Osteocyte (in vitro differentiated cells): ENCODE data around the gene TTC34. TPM values are rescaled to one million over a fixed set of nuclear protein-coding genes. Genes with fewer than 3 reads are reported as not detected.

Experiments
- DNase-seq: peaks from one replicate; pipeline ENCODE4 v3.0.0; 2021; ENCODE audit warnings: mixed read lengths; ENCODE audit not compliant: unreplicated experiment; ENCODE audit errors: extremely low spot score
- H3K27ac Mint-ChIP-seq: one replicate; pipeline ENCODE4 v1.8.0; 2021; ENCODE audit warnings: mild to moderate bottlenecking, mixed read lengths; ENCODE audit not compliant: unreplicated experiment
- H3K27me3 Mint-ChIP-seq: one replicate; pipeline ENCODE4 v1.8.0; 2021; ENCODE audit warnings: mixed read lengths; ENCODE audit not compliant: unreplicated experiment
- H3K36me3 Mint-ChIP-seq: one replicate; pipeline ENCODE4 v1.8.0; 2021; ENCODE audit warnings: mixed read lengths; ENCODE audit not compliant: unreplicated experiment
- H3K4me1 Mint-ChIP-seq: one replicate; pipeline ENCODE4 v1.8.0; 2021; ENCODE audit warnings: mixed read lengths; ENCODE audit not compliant: unreplicated experiment
- H3K4me3 Mint-ChIP-seq: one replicate; pipeline ENCODE4 v1.8.0; 2021; ENCODE audit warnings: mild to moderate bottlenecking, moderate library complexity, mixed read lengths; ENCODE audit not compliant: unreplicated experiment
- H3K9me3 Mint-ChIP-seq: one replicate; pipeline ENCODE4 v1.8.0; 2021; ENCODE audit warnings: mixed read lengths; ENCODE audit not compliant: unreplicated experiment
- total RNA-seq: library from RNA; stranded (reverse); gene quantifications from 2 replicates; pipeline ENCODE4 v1.2.1, GENCODE V29; 2021
- TF ChIP-seq, protein P1 (sequence below): fragments of 200-600 bp; sonication (generic); IDR thresholded peaks from 2 replicates; pipeline ENCODE4 v1.5.0; 2021; ENCODE audit warnings: antibody characterized with exemption, mild to moderate bottlenecking, moderate library complexity

The TTC34 gene
- total RNA-seq, 1 donor from 2014 or later: 1.7 TPM

DNA sequence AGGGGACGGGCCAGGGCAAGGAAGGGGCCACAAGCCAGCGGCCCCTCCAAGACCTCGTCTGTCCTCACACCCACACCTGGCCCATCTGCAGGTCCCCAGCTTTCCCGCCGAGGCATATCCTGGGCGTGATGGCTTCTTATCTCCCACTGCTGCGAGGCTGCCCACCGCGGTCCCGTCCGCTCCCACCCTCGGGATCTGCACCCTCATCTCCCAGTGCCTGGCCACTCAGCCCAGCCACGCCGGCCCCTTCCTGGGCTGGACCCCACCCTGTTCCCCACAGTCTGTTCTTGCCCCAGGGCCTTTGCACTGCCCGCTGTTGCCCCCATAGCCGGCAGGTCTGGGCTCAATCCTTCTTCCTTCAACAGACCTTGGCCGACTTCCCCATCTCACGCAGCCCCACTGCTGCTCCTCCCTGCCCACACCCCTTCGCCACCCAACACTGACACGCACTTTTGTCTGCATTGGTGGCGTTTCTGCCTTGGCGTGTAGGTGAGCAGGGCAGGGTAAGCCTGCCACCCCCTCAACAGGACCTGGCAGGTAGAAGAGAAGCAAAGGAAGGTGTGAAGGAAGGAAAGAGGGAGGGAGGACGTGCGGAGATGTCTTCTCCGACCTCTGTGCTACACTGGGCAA lies 4.4 kb upstream of the TTC34 start:
- DNase-seq: no peak
- no peaks in the 10 kb centered on the region for H3K27me3 Mint-ChIP-seq
- TF ChIP-seq, protein P1, sequence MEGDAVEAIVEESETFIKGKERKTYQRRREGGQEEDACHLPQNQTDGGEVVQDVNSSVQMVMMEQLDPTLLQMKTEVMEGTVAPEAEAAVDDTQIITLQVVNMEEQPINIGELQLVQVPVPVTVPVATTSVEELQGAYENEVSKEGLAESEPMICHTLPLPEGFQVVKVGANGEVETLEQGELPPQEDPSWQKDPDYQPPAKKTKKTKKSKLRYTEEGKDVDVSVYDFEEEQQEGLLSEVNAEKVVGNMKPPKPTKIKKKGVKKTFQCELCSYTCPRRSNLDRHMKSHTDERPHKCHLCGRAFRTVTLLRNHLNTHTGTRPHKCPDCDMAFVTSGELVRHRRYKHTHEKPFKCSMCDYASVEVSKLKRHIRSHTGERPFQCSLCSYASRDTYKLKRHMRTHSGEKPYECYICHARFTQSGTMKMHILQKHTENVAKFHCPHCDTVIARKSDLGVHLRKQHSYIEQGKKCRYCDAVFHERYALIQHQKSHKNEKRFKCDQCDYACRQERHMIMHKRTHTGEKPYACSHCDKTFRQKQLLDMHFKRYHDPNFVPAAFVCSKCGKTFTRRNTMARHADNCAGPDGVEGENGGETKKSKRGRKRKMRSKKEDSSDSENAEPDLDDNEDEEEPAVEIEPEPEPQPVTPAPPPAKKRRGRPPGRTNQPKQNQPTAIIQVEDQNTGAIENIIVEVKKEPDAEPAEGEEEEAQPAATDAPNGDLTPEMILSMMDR: no peak
- H3K4me3 Mint-ChIP-seq: no peak overlapping the region
- H3K27ac Mint-ChIP-seq: no peak overlapping the region
- H3K36me3 Mint-ChIP-seq: no peaks in the 10 kb centered on the region
- H3K4me1 Mint-ChIP-seq: no peaks in the 10 kb centered on the region
- H3K9me3 Mint-ChIP-seq: peaks cover 5% of the 10 kb centered on the region

GRCh38 chr1:2804628-2805351 lies 3.3 kb upstream of the TTC34 start:
- Mint-ChIP-seq H3K27me3 (no peaks in the 10 kb centered on the region), H3K4me1 (no peaks in the 10 kb centered on the region), H3K9me3 (peaks cover 6% of the 10 kb centered on the region), H3K36me3 (no peaks in the 10 kb centered on the region), H3K27ac (no peak overlapping the region), H3K4me3 (no peak overlapping the region)
- no peak for DNase-seq
- TF ChIP-seq, protein P1: no peak

GRCh38 chr1:2803931-2804627 lies 2.6 kb upstream of the TTC34 start:
- Mint-ChIP-seq H3K36me3 (no peaks in the 10 kb centered on the region), H3K27ac (no peak overlapping the region), H3K4me3 (no peak overlapping the region), H3K9me3 (peaks cover 9% of the 10 kb centered on the region), H3K27me3 (no peaks in the 10 kb centered on the region), H3K4me1 (no peaks in the 10 kb centered on the region)
- TF ChIP-seq, protein P1: no peak
- no peak for DNase-seq

GRCh38 chr1:2803086-2803930 lies 1.8 kb upstream of the TTC34 start:
- no peaks in the 10 kb centered on the region for H3K36me3 Mint-ChIP-seq
- TF ChIP-seq, protein P1: no peak
- H3K9me3 Mint-ChIP-seq: peaks cover 9% of the 10 kb centered on the region
- H3K27me3 Mint-ChIP-seq: no peaks in the 10 kb centered on the region
- no peak for DNase-seq
- H3K4me3 Mint-ChIP-seq: no peak overlapping the region
- no peaks in the 10 kb centered on the region for H3K4me1 Mint-ChIP-seq
- no peak overlapping the region for H3K27ac Mint-ChIP-seq
